ENCODE data around the gene ABRAXAS1. TPM values are rescaled to one million over a fixed set of nuclear protein-coding genes. Genes with fewer than 3 reads are reported as not detected.

The ABRAXAS1 gene
- total RNA-seq, 1 donor from 2014 or later: 13.6 TPM

DNA sequence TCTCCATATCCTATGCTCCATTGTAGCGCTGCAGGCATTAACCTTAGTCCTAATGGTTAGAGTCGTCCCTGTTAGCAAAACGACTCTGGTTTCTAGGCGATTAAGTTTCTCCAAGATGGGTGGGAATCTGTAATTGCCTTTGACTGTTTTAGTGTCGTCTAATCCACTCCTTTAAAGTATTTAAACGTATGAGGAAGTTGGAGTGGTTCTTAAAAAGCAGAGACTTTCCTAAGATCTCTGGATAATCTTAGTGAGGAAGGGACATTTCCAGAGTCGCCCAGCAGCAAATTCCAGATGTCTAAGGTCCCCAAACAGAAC lies 28.8 kb downstream of the ABRAXAS1 start:
- Histone ChIP-seq H3K79me2 (ENCODE audit: insufficient read depth, low read length) (peaks cover 52% of the 10 kb centered on the region), H4K20me1 (ENCODE audit: insufficient read depth, low read length) (no peaks in the 10 kb centered on the region), H3K4me1 (ENCODE audit: insufficient read depth, low read length) (peaks cover 4% of the 10 kb centered on the region), H3K4me3 (ENCODE audit: insufficient read depth, low read depth, low read length) (peak overlapping the region; percentile 93), H2AFZ (ENCODE audit: low read depth, low read length) (peak overlapping the region; percentile 90), H3K36me3 (ENCODE audit: insufficient read depth, low read length) (peaks cover 8% of the 10 kb centered on the region), H3K9me3 (ENCODE audit: insufficient read depth, low read depth, low read length) (no peaks in the 10 kb centered on the region), H3K9ac (ENCODE audit: low read length) (peak overlapping the region; percentile 99), H3K4me2 (ENCODE audit: low read length) (peak overlapping the region; percentile 86), H3K27ac (ENCODE audit: low read depth, low read length) (peak overlapping the region; percentile 98), H3K27me3 (ENCODE audit: insufficient read depth, low read length) (no peaks in the 10 kb centered on the region)
- no peak for DNase-seq (ENCODE audit: low read depth)
- peak overlapping the region; percentile 100 for H3K4me3 Mint-ChIP-seq (ENCODE audit: unreplicated experiment)
- H3K27me3 Mint-ChIP-seq (ENCODE audit: low read depth, unreplicated experiment): no peaks in the 10 kb centered on the region
- TF ChIP-seq, protein P1, sequence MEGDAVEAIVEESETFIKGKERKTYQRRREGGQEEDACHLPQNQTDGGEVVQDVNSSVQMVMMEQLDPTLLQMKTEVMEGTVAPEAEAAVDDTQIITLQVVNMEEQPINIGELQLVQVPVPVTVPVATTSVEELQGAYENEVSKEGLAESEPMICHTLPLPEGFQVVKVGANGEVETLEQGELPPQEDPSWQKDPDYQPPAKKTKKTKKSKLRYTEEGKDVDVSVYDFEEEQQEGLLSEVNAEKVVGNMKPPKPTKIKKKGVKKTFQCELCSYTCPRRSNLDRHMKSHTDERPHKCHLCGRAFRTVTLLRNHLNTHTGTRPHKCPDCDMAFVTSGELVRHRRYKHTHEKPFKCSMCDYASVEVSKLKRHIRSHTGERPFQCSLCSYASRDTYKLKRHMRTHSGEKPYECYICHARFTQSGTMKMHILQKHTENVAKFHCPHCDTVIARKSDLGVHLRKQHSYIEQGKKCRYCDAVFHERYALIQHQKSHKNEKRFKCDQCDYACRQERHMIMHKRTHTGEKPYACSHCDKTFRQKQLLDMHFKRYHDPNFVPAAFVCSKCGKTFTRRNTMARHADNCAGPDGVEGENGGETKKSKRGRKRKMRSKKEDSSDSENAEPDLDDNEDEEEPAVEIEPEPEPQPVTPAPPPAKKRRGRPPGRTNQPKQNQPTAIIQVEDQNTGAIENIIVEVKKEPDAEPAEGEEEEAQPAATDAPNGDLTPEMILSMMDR (IDR thresholded peaks at IDR 0.05; ENCODE audit: insufficient read depth, low read depth, low read length): no peak
- TF ChIP-seq EZH2 (IDR thresholded peaks at IDR 0.05; ENCODE audit: insufficient read depth, low read length): no peak
- H3K27ac Mint-ChIP-seq (ENCODE audit: unreplicated experiment): peak overlapping the region; percentile 99
- no peaks in the 10 kb centered on the region for H3K9me3 Mint-ChIP-seq (ENCODE audit: unreplicated experiment)
- peaks cover 8% of the 10 kb centered on the region for H3K4me1 Mint-ChIP-seq (ENCODE audit: low read depth, unreplicated experiment)
- no peak for FAIRE-seq
- H3K36me3 Mint-ChIP-seq (ENCODE audit: low read depth, unreplicated experiment): no peaks in the 10 kb centered on the region

DNA sequence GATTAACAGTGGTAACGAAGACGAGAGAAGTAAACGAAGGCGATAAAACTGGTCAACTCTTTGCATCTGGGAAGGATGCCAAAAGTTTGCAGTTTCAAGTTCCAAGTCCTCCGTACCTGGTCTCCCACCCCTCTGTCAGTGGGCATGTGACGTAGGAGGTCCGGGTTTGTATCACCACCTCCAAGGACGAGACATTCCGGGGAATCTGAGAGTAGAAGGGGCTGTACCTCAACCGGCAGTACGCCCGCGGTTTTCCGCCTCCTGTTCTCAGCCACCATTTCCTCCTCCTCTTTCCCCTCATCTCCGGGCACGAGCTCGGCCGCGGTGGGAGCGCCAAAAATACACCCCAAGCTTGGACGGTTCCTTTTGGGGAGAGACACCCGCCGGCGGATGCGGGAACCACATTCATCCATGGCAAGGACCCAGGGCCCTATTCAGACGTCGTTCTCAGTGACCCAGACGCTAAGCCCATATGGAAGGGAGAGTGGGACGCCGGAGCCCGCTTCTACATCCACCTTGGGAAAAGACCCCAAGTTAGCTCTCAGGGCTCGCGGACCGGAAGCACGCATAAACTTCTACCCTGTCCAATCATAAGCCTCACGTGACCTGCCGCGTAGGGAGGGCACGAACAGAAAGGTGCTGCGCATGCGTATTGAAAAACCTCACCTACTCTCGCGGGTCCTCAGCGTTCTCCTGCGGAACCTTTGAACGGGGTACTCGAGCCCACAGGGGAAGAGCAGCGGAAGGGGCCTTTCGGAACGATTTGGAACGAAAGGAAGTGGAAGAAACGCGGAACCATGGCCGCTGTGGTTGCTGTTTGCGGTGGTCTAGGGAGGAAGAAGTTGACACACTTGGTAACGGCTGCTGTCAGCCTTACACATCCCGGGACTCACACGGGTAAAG lies 29.4 kb downstream of the ABRAXAS1 start, which contains the start of the genes HELQ and MRPS18C:
Gene HELQ, minus strand, starts transcription at position 543 of the 903 bp plus-strand sequence. Its CDS starts 130 bp downstream, at position 413.
Gene MRPS18C, plus strand, starts transcription at position 778 of the 903 bp plus-strand sequence. Its CDS starts 20 bp downstream, at position 798.
- peaks cover 52% of the 10 kb centered on the region for H3K79me2 ChIP-seq (ENCODE audit: insufficient read depth, low read length)
- peak; percentile 95 for DNase-seq (ENCODE audit: low read depth)
- Mint-ChIP-seq H3K9me3 (ENCODE audit: unreplicated experiment) (no peaks in the 10 kb centered on the region), H3K4me1 (ENCODE audit: low read depth, unreplicated experiment) (peaks cover 8% of the 10 kb centered on the region), H3K27me3 (ENCODE audit: low read depth, unreplicated experiment) (no peaks in the 10 kb centered on the region), H3K36me3 (ENCODE audit: low read depth, unreplicated experiment) (no peaks in the 10 kb centered on the region), H3K27ac (ENCODE audit: unreplicated experiment) (peak within 1 kb of the TSS; percentile 99), H3K4me3 (ENCODE audit: unreplicated experiment) (peak within 1 kb of the TSS; percentile 100)
- H3K9ac ChIP-seq (ENCODE audit: low read length): peak within 1 kb of the TSS; percentile 99
- no peaks in the 10 kb centered on the region for H3K9me3 ChIP-seq (ENCODE audit: insufficient read depth, low read depth, low read length)
- no peaks in the 10 kb centered on the region for H3K27me3 ChIP-seq (ENCODE audit: insufficient read depth, low read length)
- no peak for TF ChIP-seq EZH2 (IDR thresholded peaks at IDR 0.05; ENCODE audit: insufficient read depth, low read length)
- TF ChIP-seq, protein P1 (IDR thresholded peaks at IDR 0.05; ENCODE audit: insufficient read depth, low read depth, low read length): no peak
- peak within 1 kb of the TSS; percentile 98 for H3K27ac ChIP-seq (ENCODE audit: low read depth, low read length)
- H3K4me2 ChIP-seq (ENCODE audit: low read length): peak within 1 kb of the TSS; percentile 86
- peaks cover 5% of the 10 kb centered on the region for H3K36me3 ChIP-seq (ENCODE audit: insufficient read depth, low read length)
- peak within 1 kb of the TSS; percentile 93 for H3K4me3 ChIP-seq (ENCODE audit: insufficient read depth, low read depth, low read length)
- FAIRE-seq: peak; percentile 71
- peak within 1 kb of the TSS; percentile 90 for H2AFZ ChIP-seq (ENCODE audit: low read depth, low read length)
- H3K4me1 ChIP-seq (ENCODE audit: insufficient read depth, low read length): peaks cover 4% of the 10 kb centered on the region
- no peaks in the 10 kb centered on the region for H4K20me1 ChIP-seq (ENCODE audit: insufficient read depth, low read length)
